K562 (cell line): ENCODE data around the gene MRPL9. TPM values are rescaled to one million over a fixed set of nuclear protein-coding genes. Genes with fewer than 3 reads are reported as not detected.

Experiments
- ATAC-seq: fragments of 200-7000 bp; cut with Tn5 transposase; 3 replicates; pipeline ENCODE4 v1.9.1; 2020; ENCODE audit warnings: moderate library complexity
- BruUV-seq: library from RNA; stranded (reverse); fragments of 400-500 nt; replicated peaks from 2 replicates; lab custom pipeline; 2021; lab: Mats Ljungman, UMichigan
- CTCF ChIA-PET: fragments of 300-600 bp; formaldehyde crosslinking; extraction: SDS; loops from one replicate; lab custom pipeline; 2021; ENCODE audit warnings: low intra/inter-chr PET ratio; lab: Yijun Ruan, JAX
- POLR2A ChIA-PET: fragments of 300-600, 350-650 bp; sonication (Branson Sonifier 250); formaldehyde crosslinking; extraction: SDS; loops from one replicate; lab custom pipeline; 2021; ENCODE audit warnings: antibody characterized with exemption, inconsistent platforms; lab: Yijun Ruan, JAX
- DNase-seq, 4 experiments: peaks; one replicate each; pipeline versions ENCODE4 v3.0.0 to v3.0.0-alpha.2; 2011 to 2018; ENCODE audit warnings: low spot score in 3 of 4, mixed read lengths in 3 of 4; ENCODE audit errors: extremely low read depth in 1 of 4
- FAIRE-seq: peaks from 2 replicates; lab custom pipeline; 2011; peaks lifted over from hg19 to GRCh38; lab: Jason Lieb, UNC
- H2AFZ ChIP-seq: 2 replicates; pipeline ENCODE4 v1.6.0; 2011; ENCODE audit warnings: low read depth, low read length, control low read depth, inconsistent platforms
- H3K27ac ChIP-seq: fragments of 200-600 bp; 3 replicates; pipeline ENCODE4 v1.8.0; 2011; ENCODE audit warnings: low read depth, mild to moderate bottlenecking, control low read depth, inconsistent platforms, low read length, moderate library complexity, mixed read lengths; ENCODE audit errors: extremely low read depth
- H3K27me3 ChIP-seq, 2 experiments: fragments of 300-600 bp in 1 of 2; 2 replicates in 1 of 2; 3 replicates in 1 of 2; pipeline versions ENCODE4 v1.6.0 to v1.8.0; 2011; ENCODE audit warnings: inconsistent platforms in 2 of 2, low read length in 2 of 2, mild to moderate bottlenecking in 1 of 2, mixed read lengths in 1 of 2, moderate library complexity in 1 of 2; ENCODE audit not compliant: control insufficient read depth in 2 of 2, insufficient read depth in 2 of 2
- H3K36me3 ChIP-seq: fragments of 300-600 bp; 3 replicates; pipeline ENCODE4 v1.8.0; 2011; ENCODE audit warnings: mild to moderate bottlenecking, low read length, inconsistent platforms; ENCODE audit not compliant: control insufficient read depth, insufficient read depth
- H3K4me1 ChIP-seq, 2 experiments: fragments of 200-600 bp in 1 of 2; replicated peaks in 1 of 2; 2 replicates in 1 of 2; 3 replicates in 1 of 2; pipeline versions ENCODE4 v1.5.1 to v1.8.0; 2011; ENCODE audit warnings: inconsistent platforms in 2 of 2, low read length in 2 of 2, mild to moderate bottlenecking in 1 of 2, mixed read lengths in 1 of 2, moderate library complexity in 1 of 2; ENCODE audit not compliant: control insufficient read depth in 2 of 2, insufficient read depth in 2 of 2
- H3K4me2 ChIP-seq: 2 replicates; pipeline ENCODE4 v1.6.1; 2011; ENCODE audit warnings: low read length, control low read depth, inconsistent platforms, mixed read lengths; ENCODE audit not compliant: insufficient read depth
- H3K4me3 ChIP-seq: fragments of 200-600 bp; sonication (generic), shearing (Covaris generic); 2 replicates; pipeline ENCODE4 v1.5.1; 2016; ENCODE audit warnings: control low read depth, inconsistent platforms
- H3K79me2 ChIP-seq: fragments of 200-600 bp; 3 replicates; pipeline ENCODE4 v1.8.0; 2011; ENCODE audit warnings: low read length, inconsistent platforms; ENCODE audit not compliant: control insufficient read depth, insufficient read depth
- H3K9ac ChIP-seq, 2 experiments: 2 replicates each; pipeline versions ENCODE4 v1.6.0 to v1.6.1; 2011; ENCODE audit warnings: low read depth in 2 of 2, low read length in 2 of 2, control low read depth in 1 of 2, inconsistent platforms in 1 of 2, mild to moderate bottlenecking in 1 of 2, mixed read lengths in 1 of 2; ENCODE audit not compliant: insufficient read depth in 1 of 2
- H3K9me1 ChIP-seq: one replicate; pipeline ENCODE4 v1.6.0; 2011; ENCODE audit warnings: inconsistent platforms, mild to moderate bottlenecking, low read length, moderate library complexity; ENCODE audit not compliant: control insufficient read depth, insufficient read depth
- H3K9me3 ChIP-seq: replicated peaks from 2 replicates; pipeline ENCODE4 v1.5.1; 2011; ENCODE audit warnings: low read depth, low read length, inconsistent platforms; ENCODE audit not compliant: control insufficient read depth, insufficient read depth
- H4K20me1 ChIP-seq: replicated peaks from 2 replicates; pipeline ENCODE4 v1.6.1; 2011; ENCODE audit warnings: low read length, inconsistent platforms, mixed read lengths; ENCODE audit not compliant: control insufficient read depth, insufficient read depth
- CHD2 ChIP-seq: IDR thresholded peaks from 2 replicates; pipeline ENCODE4 v1.6.1; 2011; ENCODE audit warnings: low read depth, low read length
- FOXP1 ChIP-seq: sonication (generic); formaldehyde crosslinking; IDR thresholded peaks from 2 replicates; pipeline ENCODE4 v1.8.0; 2022; ENCODE audit warnings: mild to moderate bottlenecking, missing genetic modification reagents
- MYNN ChIP-seq, 2 experiments: sonication (generic); formaldehyde crosslinking in 1 of 2; IDR thresholded peaks; 2 replicates each; pipeline versions ENCODE4 v1.5.0 to v1.6.1; 2016 to 2020; ENCODE audit warnings: antibody characterized with exemption in 1 of 2, missing genetic modification reagents in 1 of 2
- STAG1 ChIP-seq: sonication (generic); formaldehyde crosslinking; IDR thresholded peaks from 2 replicates; pipeline ENCODE4 v1.5.0; 2020; ENCODE audit warnings: missing genetic modification reagents, borderline replicate concordance
- TEAD4 ChIP-seq, 2 experiments: sonication (generic) in 1 of 2; formaldehyde crosslinking in 1 of 2; IDR thresholded peaks; 2 replicates each; pipeline versions ENCODE4 v1.6.1 to v1.8.0; 2012 to 2022; ENCODE audit warnings: borderline replicate concordance in 1 of 2, inconsistent platforms in 1 of 2, low read length in 1 of 2, mild to moderate bottlenecking in 1 of 2, missing genetic modification reagents in 1 of 2
- TRIM28 ChIP-seq: fragments of 450-650 bp; IDR thresholded peaks from 2 replicates; pipeline ENCODE4 v1.6.1; 2017
- XRCC5 ChIP-seq: fragments of 200-400 bp; formaldehyde crosslinking; IDR thresholded peaks from 2 replicates; pipeline ENCODE4 v1.6.1; 2017; ENCODE audit warnings: low read depth, mild to moderate bottlenecking, low read length
- ZNF696 ChIP-seq: fragments of 250-450 bp; sonication (Bioruptor Pico); conservative IDR thresholded peaks from 2 replicates; pipeline ENCODE4 v1.4.0; 2020; ENCODE audit warnings: mild to moderate bottlenecking, moderate library complexity
- WGBS: fragments of 100-300 bp; shearing (Covaris generic); methylation state at CpG from one replicate; pipeline ENCODE4 v1.1.6; 2016; ENCODE audit warnings: low coverage, mixed read lengths; ENCODE audit not compliant: insufficient coverage; ENCODE audit errors: missing lambda C conversion rate; 5-methylcytosine and 5-hydroxymethylcytosine counted together
- in situ Hi-C: fragments of 300-500 bp; cut with MboI; formaldehyde crosslinking; loops from 4 replicates; pipeline ENCODE4 v1.15.0; 2018; ENCODE audit warnings: inconsistent platforms, mixed read lengths
- intact Hi-C: fragments of 100-400 bp; cut with micrococcal nuclease; formaldehyde crosslinking; loops from 2 replicates; pipeline ENCODE4 v1.14.2; 2022
- polyA plus RNA-seq, 8 experiments: library from polyadenylated mRNA; depleted of rRNA in 4 of 8; stranded (reverse) in 5 of 8; unstranded in 3 of 8; fragments of >200 nt; fragmentation: Nextera tagmentation in 2 of 8; fragmentation: Illumina TruSeq in 1 of 8; extraction: Ambion mirVana in 2 of 8; extraction: Trizol in 1 of 8; gene quantifications; 2 replicates each; pipeline versions ENCODE4 v1.2.1 to v1.2.3, GENCODE V29; 2011 to 2014; ENCODE audit warnings: inconsistent platforms in 1 of 8, missing spikeins in 1 of 8
- total RNA-seq, 7 experiments: library from RNA; depleted of rRNA in 6 of 7; stranded (reverse); fragments of >200 nt in 6 of 7; fragmentation: Illumina TruSeq in 2 of 7; extraction: Trizol in 2 of 7; gene quantifications; 2 replicates each; pipeline versions ENCODE4 v1.2.1 to v1.2.3, GENCODE V29; 2011 to 2021; ENCODE audit warnings: low replicate concordance in 1 of 7
- TF ChIP-seq, protein P1 (sequence below): fragments of 250-450 bp; sonication (Bioruptor Pico); IDR thresholded peaks from 2 replicates; pipeline ENCODE4 v1.5.0; 2021; ENCODE audit warnings: mild to moderate bottlenecking, moderate library complexity
- TF ChIP-seq, protein P2 (sequence below): sonication (generic); formaldehyde crosslinking; IDR thresholded peaks from 2 replicates; pipeline ENCODE4 v1.8.0; 2023; ENCODE audit warnings: missing genetic modification reagents, mild to moderate bottlenecking, borderline replicate concordance

The MRPL9 gene
- total and polyA plus RNA-seq, 9 of the 15 experiments (the other 6 are each of a cell fraction or from before 2014, with no cell fraction given): 38.0 to 162 (median 111) TPM

DNA sequence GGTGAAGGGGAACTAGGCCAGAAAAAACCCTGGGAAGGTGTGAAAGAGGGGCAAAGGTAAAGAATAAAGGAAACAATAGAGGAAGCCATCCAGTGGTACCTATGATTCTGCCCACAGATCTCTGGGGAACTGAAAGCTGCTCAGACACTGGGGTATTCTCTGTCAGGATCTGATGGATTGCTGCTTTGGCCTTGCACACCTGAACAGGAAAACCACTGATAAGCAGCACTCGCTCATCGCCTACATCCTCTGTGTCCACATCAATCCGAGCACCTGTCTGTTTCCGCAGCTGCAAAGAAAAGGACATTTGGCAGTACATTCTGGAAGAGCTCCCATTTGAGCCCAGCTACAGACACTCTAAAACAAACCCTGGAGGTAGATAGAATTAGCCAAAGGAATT lies 16.6 kb upstream of the MRPL9 start:
- DNase-seq (no peak), ATAC-seq (no peak), FAIRE-seq (no peak)
- intact Hi-C loops (no loop called here), in situ Hi-C loops (no loop called here)
- H3K9me1 ChIP-seq: no peaks in the 10 kb centered on the region
- 63% methylated on average over 4 of the region's 4 CpGs for WGBS
- ChIA-PET CTCF (no interaction called here), POLR2A (interaction anchor here (0.6 to 1.5 kb wide), 4 partner anchors 8 to 397 kb away, joined by 3 to 7 read pairs (median 4); partner anchors contain the start of gene TDRKH)
- no peak overlapping the region for H3K9ac ChIP-seq
- no peak overlapping the region for H3K4me2 ChIP-seq
- H3K36me3 ChIP-seq: peaks cover 10% of the 10 kb centered on the region; the same call in 2 of the 3 replicates
- BruUV-seq: no TSS peak
- H3K4me1 ChIP-seq: peaks cover 14 to 35% of the 10 kb centered on the region in 2 experiments
- no peaks in the 10 kb centered on the region for H4K20me1 ChIP-seq
- no peaks in the 10 kb centered on the region for H3K27me3 ChIP-seq
- no peaks in the 10 kb centered on the region for H3K79me2 ChIP-seq
- no peak overlapping the region for H3K4me3 ChIP-seq
- H3K27ac ChIP-seq: no peak overlapping the region
- 0 out of 2 replicates have a peak, but pooled peaks cover 2% of the 10 kb centered on the region for H3K9me3 ChIP-seq
- H2AFZ ChIP-seq: no peak overlapping the region
- TF ChIP-seq XRCC5 (no peak), MYNN (IDR thresholded peaks at IDR 0.05) (no peak), MYNN (CRISPR knock-in tag; IDR thresholded peaks at IDR 0.05) (no peak), TEAD4 (IDR thresholded peaks at IDR 0.05; ENCODE audit: low read length) (no peak), TEAD4 (CRISPR knock-in tag; IDR thresholded peaks at IDR 0.05; ENCODE audit: borderline replicate concordance) (no peak), FOXP1 (no peak), CHD2 (no peak), ZNF696 (CRISPR knock-in tag) (no peak), STAG1 (CRISPR knock-in tag) (no peak), TRIM28 (no peak)
- TF ChIP-seq, protein P1, sequence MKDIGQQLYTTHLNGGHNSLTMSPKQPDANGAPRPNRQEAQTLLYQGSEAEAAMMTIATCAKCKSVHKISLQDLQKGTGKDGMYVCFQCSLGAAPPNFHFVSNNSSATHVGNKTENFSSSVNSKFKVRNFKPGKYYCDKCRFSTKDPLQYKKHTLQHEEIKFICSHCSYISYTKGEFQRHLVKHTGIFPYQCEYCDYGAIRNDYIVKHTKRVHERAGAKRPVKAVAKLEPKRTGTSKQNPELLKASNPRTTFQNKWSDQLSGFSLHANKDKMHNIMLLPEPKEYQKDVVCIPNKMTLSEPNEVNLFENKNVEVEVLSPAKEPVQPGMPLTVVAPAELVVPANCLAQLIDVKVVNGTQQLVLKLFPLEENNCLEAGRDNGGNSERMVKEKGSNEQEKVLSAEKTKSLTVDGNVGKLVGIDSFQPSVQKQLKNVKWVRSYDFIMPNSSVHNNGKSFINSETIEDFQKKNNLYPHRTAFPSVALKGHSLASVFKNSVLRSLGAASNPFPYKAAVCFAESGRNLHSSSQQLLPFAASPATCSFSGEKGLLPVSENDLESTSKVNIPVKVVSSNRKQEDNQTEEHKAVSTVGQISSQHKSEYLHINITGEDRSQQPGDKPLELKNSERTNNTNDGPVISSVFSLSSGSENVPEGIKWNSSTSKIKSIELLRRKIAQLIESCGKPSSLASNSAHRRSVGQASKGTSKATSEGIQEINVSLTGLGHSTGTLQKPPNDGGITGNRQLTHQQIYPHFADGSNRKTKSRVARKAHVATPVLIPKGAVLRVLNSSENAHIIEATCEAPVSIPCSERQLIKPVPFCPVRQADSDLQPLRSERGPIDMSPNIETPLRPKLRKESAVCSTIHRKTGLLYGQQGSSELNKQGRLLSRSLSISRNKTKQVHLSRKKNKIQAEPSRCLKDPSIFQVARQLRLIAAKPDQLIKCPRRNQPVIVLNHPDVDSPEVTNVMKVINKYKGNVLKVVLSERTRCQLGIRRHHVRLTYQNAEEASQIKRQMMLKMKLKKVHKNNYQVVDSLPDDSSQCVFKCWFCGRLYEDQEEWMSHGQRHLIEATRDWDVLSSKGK (CRISPR knock-in tag): no peak
- TF ChIP-seq, protein P2, sequence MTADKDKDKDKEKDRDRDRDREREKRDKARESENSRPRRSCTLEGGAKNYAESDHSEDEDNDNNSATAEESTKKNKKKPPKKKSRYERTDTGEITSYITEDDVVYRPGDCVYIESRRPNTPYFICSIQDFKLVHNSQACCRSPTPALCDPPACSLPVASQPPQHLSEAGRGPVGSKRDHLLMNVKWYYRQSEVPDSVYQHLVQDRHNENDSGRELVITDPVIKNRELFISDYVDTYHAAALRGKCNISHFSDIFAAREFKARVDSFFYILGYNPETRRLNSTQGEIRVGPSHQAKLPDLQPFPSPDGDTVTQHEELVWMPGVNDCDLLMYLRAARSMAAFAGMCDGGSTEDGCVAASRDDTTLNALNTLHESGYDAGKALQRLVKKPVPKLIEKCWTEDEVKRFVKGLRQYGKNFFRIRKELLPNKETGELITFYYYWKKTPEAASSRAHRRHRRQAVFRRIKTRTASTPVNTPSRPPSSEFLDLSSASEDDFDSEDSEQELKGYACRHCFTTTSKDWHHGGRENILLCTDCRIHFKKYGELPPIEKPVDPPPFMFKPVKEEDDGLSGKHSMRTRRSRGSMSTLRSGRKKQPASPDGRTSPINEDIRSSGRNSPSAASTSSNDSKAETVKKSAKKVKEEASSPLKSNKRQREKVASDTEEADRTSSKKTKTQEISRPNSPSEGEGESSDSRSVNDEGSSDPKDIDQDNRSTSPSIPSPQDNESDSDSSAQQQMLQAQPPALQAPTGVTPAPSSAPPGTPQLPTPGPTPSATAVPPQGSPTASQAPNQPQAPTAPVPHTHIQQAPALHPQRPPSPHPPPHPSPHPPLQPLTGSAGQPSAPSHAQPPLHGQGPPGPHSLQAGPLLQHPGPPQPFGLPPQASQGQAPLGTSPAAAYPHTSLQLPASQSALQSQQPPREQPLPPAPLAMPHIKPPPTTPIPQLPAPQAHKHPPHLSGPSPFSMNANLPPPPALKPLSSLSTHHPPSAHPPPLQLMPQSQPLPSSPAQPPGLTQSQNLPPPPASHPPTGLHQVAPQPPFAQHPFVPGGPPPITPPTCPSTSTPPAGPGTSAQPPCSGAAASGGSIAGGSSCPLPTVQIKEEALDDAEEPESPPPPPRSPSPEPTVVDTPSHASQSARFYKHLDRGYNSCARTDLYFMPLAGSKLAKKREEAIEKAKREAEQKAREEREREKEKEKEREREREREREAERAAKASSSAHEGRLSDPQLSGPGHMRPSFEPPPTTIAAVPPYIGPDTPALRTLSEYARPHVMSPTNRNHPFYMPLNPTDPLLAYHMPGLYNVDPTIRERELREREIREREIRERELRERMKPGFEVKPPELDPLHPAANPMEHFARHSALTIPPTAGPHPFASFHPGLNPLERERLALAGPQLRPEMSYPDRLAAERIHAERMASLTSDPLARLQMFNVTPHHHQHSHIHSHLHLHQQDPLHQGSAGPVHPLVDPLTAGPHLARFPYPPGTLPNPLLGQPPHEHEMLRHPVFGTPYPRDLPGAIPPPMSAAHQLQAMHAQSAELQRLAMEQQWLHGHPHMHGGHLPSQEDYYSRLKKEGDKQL (CRISPR knock-in tag): no peak
